Measurements from ENCODE around the gene TIMP2. TPM values are rescaled to one million over a fixed set of nuclear protein-coding genes. Genes with fewer than 3 reads are reported as not detected.
"Not testable (repeated sequence)": the region's sequence is repeated elsewhere in the genome, so short reads cannot be mapped to it uniquely, and the experiment has no call there.

Gene TIMP2
- total RNA-seq, 4 donors from 2014 or later: 187 to 456 (median 339) TPM

GRCh38 chr17:78951967-78952551 lies 26.9 kb upstream of the TIMP2 start:
- Histone ChIP-seq H3K4me1 (peaks cover 0 to 33% (median 0%) of the 10 kb centered on the region in 4 donors), H3K9me3 (peaks cover 0 to 19% (median 5%) of the 10 kb centered on the region in 4 donors), H3K27me3 (no peaks in the 10 kb centered on the region), H3K4me3 (no peak overlapping the region), H3K36me3 (no peaks in the 10 kb centered on the region), H3K27ac (peak overlapping the region in 3 of 4 donors; percentile 25 to 65 (median 47))
- DNase-seq (ENCODE audit: low spot score in 2 of 2): no peak
- TF ChIP-seq POLR2A (IDR thresholded peaks at IDR 0.05) (no peak), EP300 (IDR thresholded peaks at IDR 0.05) (no peak)
- TF ChIP-seq, protein P1, sequence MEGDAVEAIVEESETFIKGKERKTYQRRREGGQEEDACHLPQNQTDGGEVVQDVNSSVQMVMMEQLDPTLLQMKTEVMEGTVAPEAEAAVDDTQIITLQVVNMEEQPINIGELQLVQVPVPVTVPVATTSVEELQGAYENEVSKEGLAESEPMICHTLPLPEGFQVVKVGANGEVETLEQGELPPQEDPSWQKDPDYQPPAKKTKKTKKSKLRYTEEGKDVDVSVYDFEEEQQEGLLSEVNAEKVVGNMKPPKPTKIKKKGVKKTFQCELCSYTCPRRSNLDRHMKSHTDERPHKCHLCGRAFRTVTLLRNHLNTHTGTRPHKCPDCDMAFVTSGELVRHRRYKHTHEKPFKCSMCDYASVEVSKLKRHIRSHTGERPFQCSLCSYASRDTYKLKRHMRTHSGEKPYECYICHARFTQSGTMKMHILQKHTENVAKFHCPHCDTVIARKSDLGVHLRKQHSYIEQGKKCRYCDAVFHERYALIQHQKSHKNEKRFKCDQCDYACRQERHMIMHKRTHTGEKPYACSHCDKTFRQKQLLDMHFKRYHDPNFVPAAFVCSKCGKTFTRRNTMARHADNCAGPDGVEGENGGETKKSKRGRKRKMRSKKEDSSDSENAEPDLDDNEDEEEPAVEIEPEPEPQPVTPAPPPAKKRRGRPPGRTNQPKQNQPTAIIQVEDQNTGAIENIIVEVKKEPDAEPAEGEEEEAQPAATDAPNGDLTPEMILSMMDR (IDR thresholded peaks at IDR 0.05): no peak
- 46 to 55% methylated on average over 12 of the region's 12 CpGs for WGBS, 2 donors

DNA sequence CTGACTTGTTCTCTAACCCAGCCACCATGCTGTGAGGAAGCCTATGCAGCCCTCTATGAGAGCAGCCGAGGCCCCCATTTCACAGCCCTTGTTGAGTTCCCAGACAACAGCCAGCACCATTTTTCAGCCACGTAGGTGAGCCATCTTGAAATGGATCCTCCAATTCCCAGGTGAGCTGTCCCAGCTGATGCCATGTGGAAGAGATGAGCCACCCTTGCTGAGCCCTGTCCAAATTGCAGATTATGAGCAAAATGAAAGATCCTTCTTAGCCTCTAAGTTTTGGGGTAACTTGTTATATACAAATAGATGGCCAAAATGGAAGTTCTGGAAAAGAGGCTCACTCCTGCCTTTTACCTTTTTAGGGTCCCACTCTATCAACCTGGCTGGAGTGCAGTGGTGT lies 25.7 kb upstream of the TIMP2 start:
- no peak for TF ChIP-seq POLR2A (IDR thresholded peaks at IDR 0.05)

DNA sequence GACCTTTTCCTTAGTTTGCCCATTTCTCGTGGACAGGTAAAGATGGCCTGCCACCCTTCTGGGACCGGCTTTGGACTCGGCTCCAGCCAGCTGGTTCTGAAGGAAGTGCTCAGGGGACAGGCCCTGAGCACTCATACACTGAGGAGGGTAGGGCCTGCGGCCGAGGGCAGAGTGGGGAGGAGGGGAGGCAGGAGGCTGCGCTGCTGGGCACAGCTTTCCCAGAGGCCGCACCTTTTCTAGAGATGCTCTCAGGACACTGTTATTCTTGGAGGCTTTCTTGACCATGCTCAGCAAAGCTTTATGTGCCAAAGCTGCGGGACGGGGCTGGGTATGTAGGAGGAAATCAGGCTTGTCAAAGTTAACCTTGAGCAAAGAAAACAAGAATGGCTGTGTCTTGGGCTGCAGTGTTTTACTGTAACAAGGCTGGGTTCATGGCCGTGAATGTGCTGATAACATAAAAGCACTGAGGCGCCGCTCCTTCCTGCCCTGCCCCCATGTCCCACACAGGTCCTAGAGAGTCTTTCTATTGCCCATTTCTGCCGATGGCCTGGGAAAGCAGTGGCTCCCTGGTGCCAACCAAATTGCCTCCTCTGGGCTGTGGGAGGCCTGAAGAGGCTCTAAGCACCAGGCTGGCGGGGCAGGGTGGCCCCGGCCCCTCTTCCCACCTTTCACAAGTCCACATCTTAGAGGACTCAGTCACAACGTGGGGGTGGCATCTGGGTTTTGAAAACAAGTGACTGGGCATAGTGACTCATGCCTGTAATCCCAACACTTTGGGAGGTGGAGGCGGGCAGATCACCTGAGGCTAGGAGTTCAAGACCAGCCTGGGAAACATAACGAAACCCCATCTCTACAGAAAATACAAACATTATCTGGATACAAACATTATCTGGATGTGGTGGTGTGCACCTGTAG lies 22.3 kb upstream of the TIMP2 start:
- no peak overlapping the region for H3K4me3 ChIP-seq
- peaks cover 0 to 25% (median 0%) of the 10 kb centered on the region in 4 donors for H3K4me1 ChIP-seq
- no peaks in the 10 kb centered on the region for H3K27me3 ChIP-seq
- WGBS, 2 donors: 59 to 63% methylated on average over 18 of the region's 18 CpGs
- H3K9me3 ChIP-seq: peaks cover 0 to 19% (median 5%) of the 10 kb centered on the region in 4 donors
- no peaks in the 10 kb centered on the region for H3K36me3 ChIP-seq
- no peak for DNase-seq (ENCODE audit: low spot score in 2 of 2)
- peak overlapping the region in 2 of 4 donors; percentile 67 to 71 for H3K27ac ChIP-seq
- TF ChIP-seq EP300 (IDR thresholded peaks at IDR 0.05) (no peak), POLR2A (IDR thresholded peaks at IDR 0.05) (no peak)
- TF ChIP-seq, protein P1 (IDR thresholded peaks at IDR 0.05): no peak

More for the DNA sequence above, 25.7 kb upstream of the TIMP2 start:
- 100% methylated on average over 2 of the region's 2 CpGs for WGBS, 2 donors
- no peak overlapping the region for H3K27ac ChIP-seq
- H3K27me3 ChIP-seq: no peaks in the 10 kb centered on the region
- no peak for DNase-seq (ENCODE audit: low spot score in 2 of 2)
- no peak overlapping the region for H3K4me3 ChIP-seq
- no peaks in the 10 kb centered on the region for H3K36me3 ChIP-seq
- H3K9me3 ChIP-seq: peaks cover 0 to 19% (median 5%) of the 10 kb centered on the region in 4 donors
- H3K4me1 ChIP-seq: peaks cover 0 to 41% (median 0%) of the 10 kb centered on the region in 4 donors

DNA sequence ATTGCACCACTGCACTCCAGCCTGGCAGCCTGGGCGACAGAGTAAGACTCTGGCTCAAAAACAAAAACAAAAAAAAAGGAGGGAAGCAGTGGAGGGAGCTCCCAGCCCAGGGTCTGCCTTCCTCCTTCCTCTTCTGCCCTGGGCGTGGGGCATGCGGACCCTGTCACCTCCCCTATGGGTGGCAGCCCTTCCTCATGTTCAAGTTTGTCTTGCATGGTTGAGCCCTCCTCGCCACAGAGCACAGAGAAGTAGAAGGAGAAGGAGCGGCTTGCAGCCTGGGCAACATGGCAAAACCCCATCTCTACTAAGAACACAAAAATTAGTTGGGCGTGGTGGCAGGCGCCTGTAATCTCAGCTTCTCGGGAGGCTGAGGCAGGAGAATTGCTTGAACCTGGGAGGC lies 21.4 kb upstream of the TIMP2 start:
- Histone ChIP-seq H3K4me3 (no peak overlapping the region), H3K4me1 (peaks cover 0 to 17% (median 0%) of the 10 kb centered on the region in 4 donors), H3K36me3 (no peaks in the 10 kb centered on the region), H3K27me3 (no peaks in the 10 kb centered on the region), H3K27ac (peak overlapping the region in 2 of 4 donors; percentile 67 to 71), H3K9me3 (peaks cover 0 to 19% (median 5%) of the 10 kb centered on the region in 4 donors)
- 85 to 92% methylated on average over 8 of the region's 8 CpGs for WGBS, 2 donors
- DNase-seq (ENCODE audit: low spot score in 2 of 2): no peak
- no peak for TF ChIP-seq EP300 (IDR thresholded peaks at IDR 0.05)

DNA sequence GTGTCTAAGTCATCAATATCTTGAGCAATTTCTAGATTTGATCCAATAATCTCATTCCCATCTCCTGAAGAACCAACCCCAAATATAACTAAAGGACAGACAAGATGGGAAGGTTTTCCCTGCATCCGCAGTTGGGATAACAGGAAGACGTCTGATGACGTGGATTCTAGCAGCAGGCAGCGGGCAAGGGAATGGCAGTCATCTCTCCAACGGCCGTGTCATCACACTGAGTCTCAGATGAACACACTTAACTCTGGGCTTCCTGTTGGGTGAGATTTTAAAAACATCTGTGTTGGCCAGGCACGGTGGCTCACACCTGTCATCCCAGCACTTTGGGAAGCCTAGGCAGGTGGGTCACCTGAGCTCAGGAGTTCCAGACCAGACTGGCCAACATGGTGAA lies 20.9 kb upstream of the TIMP2 start:
- H3K36me3 ChIP-seq: no peaks in the 10 kb centered on the region
- H3K4me3 ChIP-seq: no peak overlapping the region
- H3K4me1 ChIP-seq: peaks cover 0 to 15% (median 0%) of the 10 kb centered on the region in 4 donors
- TF ChIP-seq EP300 (IDR thresholded peaks at IDR 0.05) (no peak), POLR2A (IDR thresholded peaks at IDR 0.05) (no peak)
- TF ChIP-seq, protein P1 (IDR thresholded peaks at IDR 0.05): no peak
- H3K9me3 ChIP-seq: peaks cover 0 to 14% (median 5%) of the 10 kb centered on the region in 4 donors
- no peaks in the 10 kb centered on the region for H3K27me3 ChIP-seq
- 84 to 90% methylated on average over 7 of the region's 7 CpGs for WGBS, 2 donors
- no peak overlapping the region for H3K27ac ChIP-seq
- no peak for DNase-seq (ENCODE audit: low spot score in 2 of 2)

- H3K9me3 ChIP-seq; H3K27ac ChIP-seq; H3K36me3 ChIP-seq; DNase-seq (ENCODE audit: low spot score in 2 of 2); H3K4me3 ChIP-seq; H3K27me3 ChIP-seq: not testable (repeated sequence)
- WGBS, 2 donors: 94 to 97% methylated on average over 12 of the region's 12 CpGs
- peaks cover 0 to 16% (median 0%) of the 10 kb centered on the region in 4 donors for H3K4me1 ChIP-seq
Observed at GRCh38 chr17:78945455-78945854, 20.3 kb upstream of the TIMP2 start.

Measured in tibial nerve (tissue), 4 donors.